HCT116 (cell line): ENCODE data around the gene SCGB1C2. TPM values are rescaled to one million over a fixed set of nuclear protein-coding genes. Genes with fewer than 3 reads are reported as not detected.

Experiments used
- ATAC-seq: fragments of 200-7000 bp; cut with Tn5 transposase; 2 replicates; pipeline ENCODE4 v1.9.1; 2020; ENCODE audit warnings: mild to moderate bottlenecking, moderate library complexity
- BruUV-seq: library from RNA; stranded (reverse); fragments of 400-500 nt; replicated peaks from 2 replicates; lab custom pipeline; 2021; lab: Mats Ljungman, UMichigan
- CTCF ChIA-PET: fragments of 300-600 bp; sonication (Branson Sonifier 250); formaldehyde crosslinking; loops from one replicate; lab custom pipeline; 2021; ENCODE audit warnings: antibody characterized with exemption; lab: Charles Lee
- POLR2A ChIA-PET: fragments of 300-600, 350-600 bp; sonication (Branson Sonifier 250); formaldehyde crosslinking; loops from one replicate; lab custom pipeline; 2021; ENCODE audit warnings: antibody characterized with exemption; lab: Charles Lee
- RAD21 ChIA-PET, 2 experiments: fragments of 300-600 bp; sonication (Branson Sonifier 250); formaldehyde crosslinking; loops; one replicate each; lab custom pipeline; 2023; ENCODE audit warnings: low total read pairs in 2 of 2; ENCODE audit not compliant: uncharacterized antibody in 2 of 2, unreplicated experiment in 2 of 2, low non-redundant PET in 1 of 2; lab: Charles Lee
- DNase-seq: peaks from one replicate; pipeline ENCODE4 v3.0.0-alpha.2; 2010; ENCODE audit warnings: low read depth, low spot score
- H2AFZ ChIP-seq: fragments of 200-600 bp; shearing (Covaris generic), sonication (generic); 2 replicates; pipeline ENCODE4 v1.6.1; 2017; ENCODE audit warnings: low read depth, mixed run types, mixed read lengths, antibody characterized with exemption, low read length; ENCODE audit not compliant: poor library complexity, severe bottlenecking
- H3K27ac ChIP-seq: 2 replicates; pipeline ENCODE4 v1.5.1; 2012; ENCODE audit warnings: low read depth, low read length
- H3K27me3 ChIP-seq: fragments of 200-600 bp; sonication (generic); 2 replicates; pipeline ENCODE4 v1.6.1; 2016; ENCODE audit warnings: mixed run types, low read length, mixed read lengths; ENCODE audit not compliant: insufficient read depth
- H3K36me3 ChIP-seq, 2 experiments: fragments of 200-500 bp in 1 of 2; fragments of 200-600 bp in 1 of 2; sonication (Bioruptor generic) in 1 of 2; sonication (generic) in 1 of 2; 2 replicates each; pipeline versions ENCODE4 v1.5.1 to v1.6.1; 2014 to 2016; ENCODE audit warnings: low read length in 2 of 2, inconsistent platforms in 1 of 2, mixed read lengths in 1 of 2, mixed run types in 1 of 2; ENCODE audit not compliant: insufficient read depth in 2 of 2, control insufficient read depth in 1 of 2
- H3K4me1 ChIP-seq, 2 experiments: fragments of 200-600 bp in 1 of 2; sonication (generic) in 1 of 2; 2 replicates each; pipeline versions ENCODE4 v1.5.1 to v1.6.1; 2012 to 2017; ENCODE audit warnings: low read length in 2 of 2, inconsistent platforms in 1 of 2, mild to moderate bottlenecking in 1 of 2, mixed read lengths in 1 of 2, mixed run types in 1 of 2, moderate library complexity in 1 of 2; ENCODE audit not compliant: insufficient read depth in 2 of 2, control insufficient read depth in 1 of 2
- H3K4me2 ChIP-seq: fragments of 200-600 bp; sonication (generic); 2 replicates; pipeline ENCODE4 v1.6.1; 2017; ENCODE audit warnings: mixed run types, low read length, mixed read lengths
- H3K4me3 ChIP-seq, 2 experiments: fragments of 200-600 bp in 1 of 2; sonication (generic) in 1 of 2; replicated peaks in 1 of 2; 2 replicates each; pipeline ENCODE4 v1.5.1; 2011 to 2016; ENCODE audit warnings: low read length in 2 of 2, control low read depth in 1 of 2, low read depth in 1 of 2, mild to moderate bottlenecking in 1 of 2, mixed read lengths in 1 of 2, mixed run types in 1 of 2
- H3K79me2 ChIP-seq: fragments of 200-600 bp; sonication (generic); 2 replicates; pipeline ENCODE4 v1.6.1; 2017; ENCODE audit warnings: mild to moderate bottlenecking, mixed run types, low read length, moderate library complexity, mixed read lengths; ENCODE audit not compliant: insufficient read depth
- H3K9ac ChIP-seq: fragments of 200-600 bp; sonication (generic); 2 replicates; pipeline ENCODE4 v1.6.1; 2016; ENCODE audit warnings: low read length, mixed read lengths
- H3K9me2 ChIP-seq: fragments of 200-600 bp; sonication (generic), shearing (Covaris generic); 2 replicates; pipeline ENCODE4 v1.6.1; 2017; ENCODE audit warnings: mixed run types, mild to moderate bottlenecking, moderate library complexity; ENCODE audit not compliant: insufficient read depth
- H3K9me3 ChIP-seq, 2 experiments: fragments of 200-500 bp in 1 of 2; fragments of 200-600 bp in 1 of 2; sonication (Bioruptor generic) in 1 of 2; sonication (generic) in 1 of 2; 2 replicates each; pipeline ENCODE4 v1.6.1; 2014 to 2017; ENCODE audit warnings: low read length in 2 of 2, mixed read lengths in 2 of 2, inconsistent platforms in 1 of 2, low read depth in 1 of 2, mild to moderate bottlenecking in 1 of 2, mixed run types in 1 of 2, moderate library complexity in 1 of 2; ENCODE audit not compliant: control insufficient read depth in 1 of 2, insufficient read depth in 1 of 2
- H4K20me1 ChIP-seq: fragments of 200-600 bp; sonication (generic), shearing (Covaris generic); 2 replicates; pipeline ENCODE4 v1.6.1; 2017; ENCODE audit warnings: mixed run types, mild to moderate bottlenecking, moderate library complexity; ENCODE audit not compliant: insufficient read depth
- CTCF ChIP-seq, 3 experiments: fragments of 200-600 bp in 1 of 3; sonication (generic) in 1 of 3; IDR thresholded peaks in 2 of 3; conservative IDR thresholded peaks in 1 of 3; 2 replicates each; pipeline ENCODE4 v1.5.1; 2012 to 2017; ENCODE audit warnings: low read depth in 2 of 3, low read length in 2 of 3, antibody characterized with exemption in 1 of 3, borderline replicate concordance in 1 of 3, control low read depth in 1 of 3, mild to moderate bottlenecking in 1 of 3, mixed read lengths in 1 of 3, mixed run types in 1 of 3, moderate library complexity in 1 of 3; ENCODE audit not compliant: insufficient read depth in 1 of 3
- ELF1 ChIP-seq: IDR thresholded peaks from 2 replicates; pipeline ENCODE4 v1.6.1; 2012; ENCODE audit warnings: low read depth, borderline replicate concordance
- EZH2phosphoT487 ChIP-seq: fragments of 200-600 bp; IDR thresholded peaks from 2 replicates; pipeline ENCODE4 v1.6.1; 2018; ENCODE audit warnings: antibody characterized with exemption, borderline replicate concordance
- JUND ChIP-seq: IDR thresholded peaks from 2 replicates; pipeline ENCODE4 v1.6.1; 2012
- REST ChIP-seq: IDR thresholded peaks from 2 replicates; pipeline ENCODE4 v1.6.1; 2012; ENCODE audit warnings: low read depth
- SP1 ChIP-seq: IDR thresholded peaks from 2 replicates; pipeline ENCODE4 v1.6.1; 2012; ENCODE audit warnings: low read depth
- intact Hi-C: fragments of 100-400 bp; cut with micrococcal nuclease; formaldehyde crosslinking; loops from 2 replicates; pipeline ENCODE4 v1.10.0; 2022
- total RNA-seq: library from RNA; stranded (reverse); gene quantifications from one replicate; pipeline ENCODE4 v1.2.1, GENCODE V29; 2021; ENCODE audit not compliant: unreplicated experiment

The SCGB1C2 gene
- total RNA-seq, 1 experiment from 2014 or later, result not detected

- ATAC-seq, result no peak
Observed at GRCh38 chr17:160336-160735, 23.0 kb downstream of the SCGB1C2 start.

More at GRCh38 chr17:160336-160735, 23.0 kb downstream of the SCGB1C2 start:
- Histone ChIP-seq H3K4me1 (no peaks in the 10 kb centered on the region), H2AFZ (no peak overlapping the region), H3K9me2 (no peaks in the 10 kb centered on the region), H3K27ac (no peak overlapping the region), H3K4me2 (no peak overlapping the region), H3K4me3 (no peak overlapping the region), H4K20me1 (no peaks in the 10 kb centered on the region), H3K9me3 (no peaks in the 10 kb centered on the region), H3K27me3 (no peaks in the 10 kb centered on the region), H3K9ac (no peak overlapping the region), H3K79me2 (no peaks in the 10 kb centered on the region), H3K36me3 (peaks cover 0 to 2% of the 10 kb centered on the region in 2 experiments; a peak in 1 of 4 replicates)
- BruUV-seq, result no TSS peak
- RAD21 ChIA-PET, result no interaction called here
- CTCF ChIA-PET, result no interaction called here
- no peak for TF ChIP-seq JUND
- no peak for TF ChIP-seq EZH2phosphoT487
- TF ChIP-seq ELF1, result no peak
- TF ChIP-seq SP1, result no peak
- TF ChIP-seq CTCF (IDR thresholded peaks at IDR 0.05 in 2 of 3, conservative IDR thresholded peaks at IDR 0.05 in 1 of 3; ENCODE audit: borderline replicate concordance in 1 of 3, insufficient read depth in 1 of 3, low read depth in 2 of 3, low read length in 2 of 3), result no peak
- no peak for TF ChIP-seq REST
- no peak for DNase-seq
- intact Hi-C loops, result no loop called here
- POLR2A ChIA-PET, result no interaction called here
